GM18520 (cell line): ENCODE results near the gene HNRNPA2B1.

Source experiments
- ATAC-seq: cut with Tn5 transposase; IDR thresholded peaks from one replicate; pipeline ENCODE4 v1.9.1; 2021; ENCODE audit not compliant: unreplicated experiment

The HNRNPA2B1 gene

DNA sequence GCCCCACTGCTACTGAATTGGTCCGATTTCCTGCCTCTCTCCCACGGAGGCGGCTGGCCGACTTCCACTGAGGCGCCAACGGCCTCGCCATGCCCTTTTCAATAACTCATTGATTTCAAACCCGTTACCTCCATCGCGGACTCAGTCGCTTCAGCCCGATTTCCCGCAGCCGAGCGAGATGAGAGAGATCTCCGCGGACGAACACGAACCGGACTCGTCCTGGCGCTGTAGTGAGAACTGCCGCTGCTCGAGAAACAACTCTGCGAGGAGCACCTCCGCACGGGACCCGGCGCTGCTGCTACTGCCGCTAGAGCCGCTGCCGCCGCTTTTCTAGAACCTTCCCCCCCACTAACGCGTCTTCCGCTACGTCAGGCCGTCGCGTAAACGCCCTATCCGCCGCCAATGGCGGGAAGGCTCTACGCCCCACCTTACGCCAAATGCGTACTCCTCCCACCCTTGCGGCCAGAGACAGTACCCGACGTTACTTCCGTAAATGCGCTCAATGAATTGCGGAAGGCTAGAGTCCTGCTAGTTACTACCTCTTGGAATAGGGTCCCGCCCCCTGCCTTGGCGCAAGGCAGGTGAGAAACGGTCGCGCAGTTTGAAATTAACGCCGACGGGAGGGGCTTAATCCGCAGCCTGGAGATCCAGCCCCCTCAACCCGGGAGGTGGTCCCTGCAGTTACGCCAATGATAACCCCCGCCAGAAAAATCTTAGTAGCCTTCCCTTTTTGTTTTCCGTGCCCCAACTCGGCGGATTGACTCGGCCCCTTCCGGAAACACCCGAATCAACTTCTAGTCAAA is at the start of gene HNRNPA2B1:
TSS of gene HNRNPA2B1 (minus strand) at position 303 of the 803 bp plus-strand sequence. CDS start at position 134, 169 bp downstream.
- ATAC-seq: peak; percentile 58

DNA sequence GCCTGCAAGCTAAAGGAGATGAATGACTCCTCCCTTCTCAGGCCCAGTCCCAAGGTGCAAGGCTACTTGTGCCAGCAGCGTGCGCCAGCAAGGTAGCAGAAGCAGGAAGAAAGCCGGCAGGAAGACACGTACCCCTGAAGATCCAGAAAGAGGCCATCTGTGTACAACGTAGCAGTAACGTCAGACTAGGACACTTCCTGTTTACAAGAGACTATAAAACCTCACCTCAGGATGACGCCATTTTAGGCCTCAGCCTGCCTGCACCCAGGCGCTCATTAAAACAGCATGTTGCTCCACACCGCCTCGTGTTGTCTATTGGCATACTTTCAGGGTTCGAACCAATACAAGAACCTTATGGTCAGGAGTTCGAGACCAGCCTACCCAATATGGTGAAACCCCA is 49.7 kb upstream of the HNRNPA2B1 start:
- no peak for ATAC-seq

GRCh38 chr7:26245150-26245549 is 44.6 kb upstream of the HNRNPA2B1 start:
- ATAC-seq: no peak

GRCh38 chr7:26238032-26238431 is 37.5 kb upstream of the HNRNPA2B1 start:
- no peak for ATAC-seq

DNA sequence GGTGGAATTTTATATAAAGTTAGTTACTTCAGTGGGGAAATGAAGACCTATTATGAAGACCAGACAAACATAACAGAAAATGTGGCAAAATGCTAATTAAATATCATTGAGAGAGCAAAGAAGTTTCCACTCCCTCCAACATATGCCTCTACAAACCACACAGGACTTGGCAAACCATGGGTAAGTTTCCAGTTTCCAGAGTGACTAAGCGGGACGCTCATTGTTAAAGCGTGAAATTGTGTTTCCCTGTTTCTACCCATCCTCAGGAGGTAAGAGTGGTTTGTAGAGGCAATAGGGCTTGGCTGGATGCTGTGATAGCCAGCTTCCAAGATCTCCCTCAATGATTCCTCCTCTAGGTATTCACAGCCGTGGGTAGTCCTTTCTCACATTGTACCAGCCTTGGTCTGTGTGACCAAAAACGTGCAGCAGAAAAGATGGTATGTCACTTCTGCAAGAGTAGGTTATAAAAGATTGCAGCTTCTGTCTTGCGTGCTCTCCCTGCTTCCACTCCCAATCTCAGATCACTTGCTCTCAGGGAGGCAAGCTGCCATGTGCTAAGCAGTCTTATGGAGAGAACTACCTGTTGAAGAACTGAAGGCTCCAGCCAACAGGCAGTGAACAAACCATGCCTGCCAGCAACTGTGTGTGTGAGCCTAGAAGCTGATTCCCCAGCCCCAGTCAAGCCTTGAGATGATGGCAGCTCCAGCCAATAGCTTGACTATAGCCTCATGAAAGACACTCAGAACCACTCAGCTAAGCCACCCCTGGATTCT is 36.7 kb upstream of the HNRNPA2B1 start:
- no peak for ATAC-seq

- no peak for ATAC-seq
These were observed 33.5 kb upstream of the HNRNPA2B1 start for GRCh38 chr7:26233902-26234511.

GRCh38 chr7:26227987-26228386 is 27.4 kb upstream of the HNRNPA2B1 start:
- ATAC-seq: no peak

DNA sequence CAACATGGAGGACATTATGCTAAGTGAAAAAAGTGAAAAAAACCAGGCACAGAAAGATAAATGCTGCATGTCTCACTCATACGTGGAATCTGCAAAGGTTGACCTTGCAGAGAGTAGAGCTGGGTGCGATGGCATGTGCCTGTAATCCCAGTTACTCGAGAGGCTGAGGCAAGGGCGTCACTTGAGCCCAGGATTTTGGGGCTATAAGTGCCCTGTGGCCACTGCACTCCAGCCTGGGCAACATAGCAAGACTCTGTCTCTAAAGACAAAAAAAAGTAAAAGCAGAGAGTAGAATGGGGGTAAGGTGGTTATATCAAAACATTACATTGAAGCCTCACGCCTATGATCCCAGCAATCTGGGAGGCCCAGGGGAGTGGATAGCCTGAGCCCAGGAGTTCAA is 23.8 kb upstream of the HNRNPA2B1 start:
- no peak for ATAC-seq

DNA sequence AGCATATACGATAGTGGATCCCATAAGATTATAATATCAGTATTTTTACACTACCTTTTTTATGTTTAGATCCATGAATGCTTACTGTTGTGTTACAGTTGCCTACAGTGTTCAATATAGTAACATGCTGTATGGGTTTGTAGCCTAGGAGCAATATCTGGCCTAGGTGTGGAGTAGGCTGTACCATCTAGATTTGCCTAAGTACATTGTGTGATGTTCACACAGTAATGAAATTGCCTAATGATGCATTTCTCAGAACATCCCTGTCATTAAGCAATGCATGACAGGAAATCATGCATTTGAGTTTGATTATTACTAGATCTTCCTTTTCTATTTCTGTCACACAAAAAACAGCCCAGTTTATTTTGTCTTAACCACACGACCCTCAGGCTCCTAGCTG is 15.5 kb upstream of the HNRNPA2B1 start:
- no peak for ATAC-seq

- no peak for ATAC-seq
These were observed 13.4 kb upstream of the HNRNPA2B1 start for GRCh38 chr7:26213807-26214515.

DNA sequence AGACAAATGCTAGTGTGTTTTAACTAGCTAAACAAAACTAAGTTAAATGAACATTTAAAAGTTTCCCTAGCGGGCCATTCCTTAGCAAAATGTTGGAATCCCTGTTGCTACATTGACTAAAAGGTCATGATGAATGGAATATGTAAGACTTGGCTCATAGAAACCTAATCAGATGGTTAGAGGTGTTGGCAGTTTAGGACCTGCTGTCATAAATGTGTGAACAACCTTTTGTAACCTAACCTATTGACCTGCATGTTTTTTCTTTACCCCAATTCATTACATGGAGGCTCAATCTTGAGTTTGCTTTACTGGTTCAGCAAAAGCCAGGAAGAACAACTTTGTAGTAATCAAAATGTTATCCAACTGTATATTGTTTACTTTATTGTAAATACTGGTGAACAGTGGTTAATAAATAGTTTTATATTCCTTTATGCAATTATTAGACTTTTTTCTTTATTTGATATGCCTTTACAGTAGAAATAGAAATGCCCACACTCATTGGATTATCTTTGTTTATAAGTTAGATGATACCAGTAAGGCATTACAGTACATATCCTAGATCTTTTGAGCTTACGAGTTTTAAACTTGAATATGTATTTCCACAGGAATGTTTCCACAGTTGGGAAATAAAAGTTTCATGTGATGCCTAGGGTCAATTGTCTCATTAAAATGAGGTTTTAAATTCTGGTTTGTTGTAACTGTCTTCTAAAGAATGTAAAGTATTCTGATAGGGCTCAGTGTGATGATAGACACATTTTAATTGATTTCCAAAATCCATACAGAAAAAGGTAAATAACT is 12.6 kb upstream of the HNRNPA2B1 start:
- ATAC-seq: no peak

DNA sequence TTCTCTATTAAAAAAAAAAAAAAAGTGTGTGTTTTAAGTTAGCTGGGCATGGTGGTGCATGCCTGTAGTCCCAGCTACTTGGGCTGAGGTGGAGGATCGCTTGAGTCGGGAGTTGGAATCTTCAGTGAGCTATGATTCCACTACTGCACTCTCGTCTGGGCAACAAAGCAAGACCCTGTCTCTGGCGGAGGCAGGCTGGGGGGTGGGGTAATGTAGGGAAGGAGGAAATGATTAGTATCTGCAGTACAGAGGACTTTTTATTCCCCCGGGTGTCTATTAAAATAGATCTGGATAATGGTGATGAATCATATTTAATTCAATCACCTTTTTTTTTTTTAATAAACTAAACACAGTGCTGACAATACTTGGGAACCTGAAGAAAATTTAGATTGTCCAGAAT is 7.5 kb upstream of the HNRNPA2B1 start:
- no peak for ATAC-seq

GRCh38 chr7:26203016-26203415 is 2.5 kb upstream of the HNRNPA2B1 start:
- no peak for ATAC-seq

GRCh38 chr7:26202019-26202990 is 1.8 kb upstream of the HNRNPA2B1 start:
- ATAC-seq: no peak

- peak; percentile 29 for ATAC-seq
These were observed 887 bp upstream of the HNRNPA2B1 start, which contains the start of gene CBX3 for GRCh38 chr7:26201247-26202018. Gene CBX3, plus strand, starts transcription at chr7:26201745. Its CDS starts 1,254 bp downstream, at chr7:26202999.

DNA sequence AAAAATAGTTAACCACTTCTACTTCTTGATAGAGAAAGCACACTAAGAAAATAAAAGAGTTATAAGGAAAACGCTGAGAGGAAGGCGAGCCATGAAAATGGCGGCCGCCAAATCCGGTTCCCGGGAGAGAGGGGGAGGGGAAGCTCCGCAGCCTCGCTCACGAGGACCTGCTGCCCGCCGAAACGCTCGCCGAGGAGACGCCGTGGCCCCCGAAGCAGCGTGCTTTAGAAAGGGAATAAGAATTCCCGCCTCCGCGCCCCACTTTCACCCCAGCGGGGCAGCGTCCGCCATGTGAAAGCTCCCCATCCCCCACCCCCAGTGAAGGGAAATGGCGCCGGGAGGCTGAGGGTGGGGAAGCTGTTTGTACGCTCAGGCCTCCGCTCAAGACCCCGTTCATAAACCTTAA is 505 bp downstream of the HNRNPA2B1 start:
- no peak for ATAC-seq

DNA sequence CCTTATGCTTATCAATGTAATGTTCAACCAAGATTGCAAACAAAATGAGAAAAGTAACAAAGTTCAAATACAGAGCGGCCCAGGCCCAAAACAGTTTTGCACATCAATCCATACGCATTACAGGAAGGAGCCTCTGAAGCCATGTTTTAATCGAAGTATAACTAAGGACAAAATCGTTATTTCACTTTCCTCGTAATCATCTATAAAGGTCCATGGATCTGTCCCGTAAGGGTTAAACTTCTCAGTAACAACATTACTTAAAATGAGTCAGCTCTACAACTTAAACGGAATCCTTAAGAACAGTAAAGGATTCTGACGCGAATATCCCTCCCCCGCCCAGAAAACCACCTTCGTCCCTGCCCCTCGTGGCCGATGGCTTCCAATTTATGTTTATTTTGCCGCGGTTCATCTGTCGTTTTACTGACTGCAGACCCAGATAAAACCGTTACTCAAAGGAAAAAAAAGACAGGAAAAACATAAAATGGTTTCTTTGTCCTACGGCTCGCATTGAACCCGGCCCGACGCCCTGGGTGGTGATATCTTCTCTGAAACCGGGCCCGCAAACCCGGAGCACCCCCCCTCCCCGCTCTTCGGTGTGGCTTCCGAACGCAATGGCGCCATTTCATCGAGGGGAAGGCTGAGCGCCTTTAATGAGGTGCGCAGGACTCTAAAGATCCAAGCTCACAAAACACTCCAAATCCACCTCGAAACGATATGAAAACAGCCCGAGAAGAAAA is 1.1 kb downstream of the HNRNPA2B1 start:
- no peak for ATAC-seq

DNA sequence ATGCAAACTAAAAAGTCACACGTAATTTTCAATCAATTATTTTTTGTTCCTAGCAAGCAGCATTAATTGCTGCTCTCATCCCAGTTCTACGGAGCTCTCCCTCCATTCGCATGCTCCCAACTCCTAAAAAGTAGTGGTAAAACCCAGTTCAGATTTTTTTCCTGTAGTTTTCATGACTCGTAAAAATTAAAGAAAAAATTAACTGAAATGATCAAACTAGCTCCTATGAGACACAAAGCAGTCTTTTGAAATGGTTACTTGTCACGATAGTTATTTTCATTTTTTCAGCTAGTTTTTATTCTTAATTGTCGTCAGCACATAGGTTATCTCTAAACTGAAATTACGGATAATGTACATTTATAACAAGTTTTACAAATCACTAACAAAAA is 1.8 kb downstream of the HNRNPA2B1 start:
- ATAC-seq: no peak
